NCI-H524 (cell line): ENCODE results near the gene OR2T8.
A peak's percentile ranks its signal among the peaks of the same experiment; 100 is the strongest.

Experiments used
- DNase-seq, 2 experiments: peaks; one replicate each; lab custom pipeline; 2025; lab: John Stamatoyannopoulos, UW

The OR2T8 gene

DNA sequence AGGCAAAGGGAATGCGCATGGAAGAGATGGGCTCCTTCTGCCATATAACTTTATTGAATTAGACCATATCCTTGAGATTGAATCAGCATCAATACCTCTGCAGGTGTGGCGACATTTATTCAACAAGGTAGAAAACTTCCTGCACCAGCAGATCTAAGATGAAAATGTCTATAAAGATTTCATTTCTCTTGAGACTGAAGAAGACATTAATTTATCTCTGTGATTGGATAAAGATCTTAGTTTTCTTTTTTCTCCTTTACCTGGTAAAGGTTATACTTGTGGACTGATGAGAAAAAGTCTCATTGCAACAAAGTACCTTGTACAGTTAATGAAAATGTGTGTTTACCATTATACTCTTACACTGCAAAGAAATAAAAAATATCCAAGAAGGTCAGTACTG lies at the start of gene OR2T8:
Gene OR2T8 (plus strand): TSS at position 301 of the 400 bp plus-strand sequence. CDS start 766 bp downstream, outside the sequence.
- no peak for DNase-seq

DNA sequence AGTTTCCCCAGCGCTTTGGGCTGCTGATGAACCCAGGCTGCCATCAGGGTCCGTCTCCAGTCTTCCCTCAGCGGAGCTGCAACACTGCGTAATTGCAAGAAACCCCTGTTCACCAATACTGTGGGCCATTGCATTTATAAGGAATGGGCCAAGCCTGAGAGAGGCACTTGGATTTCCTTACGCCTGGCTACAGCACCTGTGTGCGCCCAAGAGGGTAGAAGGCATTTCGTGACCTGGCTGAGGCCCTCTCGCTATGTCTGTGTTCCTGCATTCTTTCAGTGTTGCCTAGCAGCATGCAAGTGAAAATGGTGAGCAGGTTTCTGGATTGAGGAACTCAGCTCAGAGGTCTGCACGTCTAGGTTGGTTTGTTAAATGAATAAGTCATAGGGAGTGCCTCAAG lies 36.7 kb upstream of the OR2T8 start:
- no peak for DNase-seq

DNA sequence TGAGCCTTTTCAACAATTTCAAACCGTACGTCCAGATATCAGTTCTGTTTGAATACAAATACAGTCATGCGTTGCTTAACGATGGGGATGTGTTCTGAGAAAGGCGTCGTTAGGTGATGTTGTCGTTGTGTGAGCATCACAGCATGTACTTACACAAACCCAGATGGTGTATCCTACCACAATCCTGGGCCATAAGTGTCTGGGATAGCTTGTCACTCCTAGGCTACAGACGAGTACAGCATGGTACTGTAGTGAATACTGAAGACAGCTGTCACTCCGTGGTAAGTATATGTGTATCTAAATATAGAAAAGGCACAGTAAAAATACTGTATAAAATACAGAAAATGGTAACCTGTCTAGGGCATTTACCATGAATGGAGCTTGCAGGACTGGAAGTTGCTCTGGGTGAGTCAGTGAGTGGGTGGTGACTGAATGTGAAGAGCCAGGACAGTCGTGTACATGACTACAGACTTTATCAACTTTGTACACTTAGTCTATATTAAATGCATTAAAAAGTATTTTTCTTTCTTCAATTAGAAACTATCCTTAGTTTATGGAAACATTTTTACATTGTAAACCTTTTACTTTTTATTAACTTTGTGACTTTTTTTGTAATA lies 35.1 kb upstream of the OR2T8 start:
- DNase-seq = no peak

- DNase-seq = no peak
These were observed 24.9 kb upstream of the OR2T8 start, which contains the start of gene OR2W3 for GRCh38 chr1:247895163-247895637. TSS of gene OR2W3 (plus strand) at chr1:247895587. CDS start at chr1:247895587, 0 bp downstream.

DNA sequence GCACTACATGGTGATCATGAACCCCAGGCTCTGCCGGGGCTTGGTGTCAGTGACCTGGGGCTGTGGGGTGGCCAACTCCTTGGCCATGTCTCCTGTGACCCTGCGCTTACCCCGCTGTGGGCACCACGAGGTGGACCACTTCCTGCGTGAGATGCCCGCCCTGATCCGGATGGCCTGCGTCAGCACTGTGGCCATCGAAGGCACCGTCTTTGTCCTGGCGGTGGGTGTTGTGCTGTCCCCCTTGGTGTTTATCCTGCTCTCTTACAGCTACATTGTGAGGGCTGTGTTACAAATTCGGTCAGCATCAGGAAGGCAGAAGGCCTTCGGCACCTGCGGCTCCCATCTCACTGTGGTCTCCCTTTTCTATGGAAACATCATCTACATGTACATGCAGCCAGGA lies 24.1 kb upstream of the OR2T8 start:
- no peak for DNase-seq

GRCh38 chr1:247904122-247904521 lies 15.9 kb upstream of the OR2T8 start:
- no peak for DNase-seq

GRCh38 chr1:247905181-247905580 lies 14.9 kb upstream of the OR2T8 start:
- DNase-seq = no peak

GRCh38 chr1:247905910-247906503 lies 14.0 kb upstream of the OR2T8 start:
- no peak for DNase-seq

- DNase-seq = no peak
These were observed 13.5 kb upstream of the OR2T8 start for GRCh38 chr1:247906504-247907047.

DNA sequence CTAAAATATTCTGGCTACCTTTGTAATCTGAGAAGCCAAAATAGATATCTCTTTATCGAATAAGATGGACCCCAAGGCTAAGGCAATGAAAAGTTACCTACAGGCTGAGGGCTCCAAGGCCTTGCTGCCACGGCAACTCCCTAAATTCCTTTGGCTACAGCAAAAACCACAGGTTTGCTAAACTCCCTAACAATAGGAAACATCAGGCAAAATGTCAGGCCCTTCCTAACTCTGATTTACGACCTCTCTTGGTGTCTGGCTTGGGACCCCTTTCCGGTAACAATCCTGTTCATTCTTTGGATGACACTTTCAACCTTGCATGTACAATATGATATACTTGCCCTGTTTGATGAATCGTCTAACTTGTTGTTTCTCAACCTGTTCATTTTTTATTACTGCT lies 11.3 kb upstream of the OR2T8 start:
- DNase-seq = no peak

DNA sequence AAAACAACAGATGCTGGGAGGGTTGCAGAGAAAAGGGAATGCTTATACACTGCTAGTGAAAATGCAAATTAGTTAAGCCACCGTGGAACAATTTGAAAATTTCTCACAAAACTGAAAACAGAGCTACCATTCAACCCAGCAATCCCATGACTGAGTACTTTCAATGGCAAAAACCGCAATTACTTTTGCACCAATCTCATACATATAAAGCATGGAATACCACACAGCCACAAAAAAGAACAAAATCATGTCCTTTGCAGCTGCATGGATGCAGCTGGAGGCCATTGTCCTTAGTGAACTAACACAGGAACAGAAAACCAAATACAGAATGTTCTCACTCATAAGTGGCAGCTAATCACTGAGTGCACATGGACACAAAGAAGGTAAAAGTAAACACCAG lies 6.3 kb upstream of the OR2T8 start:
- DNase-seq = no peak

DNA sequence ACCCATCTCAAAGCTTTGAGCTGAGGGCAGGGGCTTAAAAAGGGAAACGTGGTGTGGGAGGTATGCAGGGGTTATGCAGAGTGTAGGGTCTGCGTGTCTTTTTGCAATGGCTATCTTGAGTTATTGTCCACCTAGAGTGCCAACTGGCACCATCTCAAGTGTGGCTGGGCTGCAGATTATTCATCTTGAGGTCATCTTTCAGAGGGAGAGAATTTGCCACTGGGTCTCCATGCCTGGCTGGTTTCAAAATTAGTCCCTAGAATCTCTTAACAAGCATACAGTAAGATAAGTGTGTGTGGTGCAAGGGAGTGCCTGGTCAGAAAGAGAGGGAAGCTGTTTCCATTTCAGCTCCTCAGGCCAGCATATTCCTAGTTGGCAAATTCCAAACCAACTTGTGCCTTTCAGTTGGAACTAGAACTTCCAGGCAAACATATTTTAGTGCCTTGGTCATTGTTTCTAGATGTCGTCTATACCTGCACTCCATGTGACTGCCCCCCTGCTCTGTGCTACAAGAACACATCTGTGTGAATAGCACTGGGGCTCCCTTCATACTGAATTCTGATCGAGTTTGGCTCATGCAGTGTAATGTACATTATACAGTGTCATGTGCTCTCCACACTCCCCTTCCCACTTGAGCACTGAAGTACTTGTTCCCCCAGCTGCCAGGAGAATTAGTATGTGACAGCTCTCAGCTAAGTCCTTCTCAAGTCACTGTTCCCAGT lies 5.0 kb upstream of the OR2T8 start:
- DNase-seq = no peak

DNA sequence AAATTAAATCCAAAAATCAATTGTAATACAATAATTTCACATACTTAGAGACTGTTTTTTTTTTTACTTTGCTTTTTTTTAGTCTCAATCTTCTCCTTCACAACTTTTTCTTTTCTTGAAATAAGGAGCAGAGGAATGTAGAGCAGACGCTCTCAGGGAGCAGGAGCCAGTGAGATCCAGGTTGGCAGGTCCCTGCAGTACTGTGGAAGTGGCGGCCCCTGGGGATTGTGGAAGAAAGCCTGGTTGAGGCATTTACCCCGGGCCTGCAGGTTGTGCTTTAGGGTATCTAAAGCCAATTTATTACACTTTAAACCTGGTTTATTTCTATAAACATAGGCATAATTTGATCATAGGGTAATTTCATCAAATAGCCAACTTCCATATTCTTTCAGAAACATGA lies 3.9 kb downstream of the OR2T8 start:
- no peak for DNase-seq

DNA sequence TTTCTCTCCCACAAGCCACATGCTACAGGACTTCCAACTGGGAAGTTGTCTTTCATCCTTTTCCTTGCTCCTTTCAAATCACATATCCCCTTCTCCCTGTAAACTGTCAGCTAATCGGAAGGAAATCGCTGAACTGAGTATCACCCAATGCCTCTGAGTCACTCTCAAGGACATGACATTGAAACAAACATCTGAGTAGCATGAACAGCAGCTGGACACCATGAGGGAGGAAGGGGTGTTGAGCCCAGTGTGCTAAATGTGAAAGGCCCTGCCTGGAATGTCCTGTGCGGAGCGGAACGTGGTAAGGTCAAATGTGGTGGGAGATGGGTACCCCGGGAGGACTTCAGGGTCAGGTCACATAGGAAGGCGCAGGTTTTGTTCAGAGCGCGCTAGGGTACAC lies 4.8 kb downstream of the OR2T8 start, which contains the start of gene OR2AJ1:
Gene OR2AJ1 (plus strand): TSS at position 22 of the 400 bp plus-strand sequence. CDS start 8,880 bp downstream, outside the sequence.
- no peak for DNase-seq

GRCh38 chr1:247933989-247934388 lies 13.9 kb downstream of the OR2T8 start:
- no peak for DNase-seq

DNA sequence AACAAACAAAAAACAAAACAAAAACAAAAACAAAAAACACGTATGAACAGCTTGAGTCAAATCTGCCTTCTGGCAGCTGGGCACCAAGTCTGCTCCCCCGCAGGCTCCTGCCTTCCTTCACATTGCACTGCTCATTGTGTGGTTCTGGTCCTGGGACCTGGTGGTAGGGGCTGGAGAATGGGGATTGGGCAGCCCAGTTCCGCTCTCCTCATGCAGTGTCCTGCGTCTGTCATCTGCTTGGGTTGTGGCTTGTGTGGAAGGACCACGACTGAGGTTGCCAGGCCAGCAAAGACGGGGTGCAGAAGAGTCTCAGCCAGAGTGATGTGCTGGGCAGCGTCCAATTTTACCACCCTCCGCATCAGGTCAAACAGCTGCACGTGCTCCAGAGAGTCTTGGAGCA lies 15.7 kb downstream of the OR2T8 start:
- no peak for DNase-seq

GRCh38 chr1:247936415-247936814 lies 16.4 kb downstream of the OR2T8 start:
- DNase-seq = no peak

DNA sequence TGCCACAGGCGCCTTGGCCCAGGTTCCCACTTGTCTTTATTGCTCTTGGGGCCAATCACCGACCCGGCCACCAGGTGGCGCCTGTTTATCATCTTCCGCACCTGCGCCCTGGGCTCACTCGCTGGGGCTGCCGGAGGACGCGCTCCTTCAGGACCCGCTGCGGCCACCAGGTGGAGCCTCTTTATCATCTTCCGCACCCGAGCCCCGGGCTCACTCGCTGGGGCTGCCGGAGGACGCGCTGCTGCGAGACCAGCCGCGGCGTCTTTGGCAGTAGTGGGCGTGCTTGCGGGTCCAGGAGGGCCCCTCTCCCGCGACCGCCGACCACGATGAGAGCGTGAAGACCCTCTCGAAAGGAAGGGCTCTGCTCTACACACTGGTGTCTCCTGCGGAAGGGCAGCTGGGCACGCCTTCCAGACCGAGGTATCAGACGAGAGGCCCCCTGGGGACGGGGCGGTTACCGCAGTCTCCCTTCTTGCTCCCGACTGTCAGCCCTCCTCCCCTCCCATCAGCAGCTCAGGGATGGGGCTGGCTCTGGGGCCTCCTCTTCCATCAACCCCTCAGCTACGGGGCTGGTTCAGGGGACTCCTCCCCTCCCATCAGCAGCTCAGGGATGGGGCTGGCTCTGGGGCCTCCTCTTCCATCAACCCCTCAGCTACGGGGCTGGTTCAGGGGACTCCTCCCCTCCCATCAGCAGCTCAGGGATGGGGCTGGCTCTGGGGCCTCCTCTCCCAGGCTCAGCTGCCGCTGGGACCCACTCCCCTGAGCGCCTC lies 17.1 kb downstream of the OR2T8 start:
- peak; percentile 62 to 78 for DNase-seq

- DNase-seq = no peak
These were observed 22.6 kb downstream of the OR2T8 start for GRCh38 chr1:247942624-247943023.

GRCh38 chr1:247948558-247948957 lies 28.5 kb downstream of the OR2T8 start, which contains the start of gene OR2L8:
TSS of gene OR2L8 (plus strand) at chr1:247948858. CDS start at chr1:247948858, 0 bp downstream.
- DNase-seq = no peak

- no peak for DNase-seq
These were observed 33.4 kb downstream of the OR2T8 start for GRCh38 chr1:247953408-247953807.

GRCh38 chr1:247961791-247962190 lies 41.7 kb downstream of the OR2T8 start:
- no peak for DNase-seq
